ENCODE results near the gene HLA-DMA. TPM values are rescaled to one million over a fixed set of nuclear protein-coding genes. Genes with fewer than 3 reads are reported as not detected.

The HLA-DMA gene
- total RNA-seq, 2 experiments from 2014 or later: 14.4 to 16.5 TPM

- Mint-ChIP-seq H3K9me3 (no peaks in the 10 kb centered on the region), H3K27me3 (no peaks in the 10 kb centered on the region), H3K4me3 (no peak overlapping the region), H3K4me1 (ENCODE audit: low read depth) (peaks cover 24% of the 10 kb centered on the region), H3K27ac (no peak overlapping the region), H3K36me3 (ENCODE audit: low read depth) (peaks cover 7% of the 10 kb centered on the region)
- Histone ChIP-seq H3K9me3 (ENCODE audit: control insufficient read depth in 1 of 2, insufficient read depth in 1 of 2, low read length in 2 of 2) (no peaks in the 10 kb centered on the region), H3K36me3 (ENCODE audit: insufficient read depth, low read length) (no peaks in the 10 kb centered on the region), H3K27me3 (ENCODE audit: control insufficient read depth in 1 of 2, insufficient read depth in 2 of 2, low read length in 2 of 2) (no peaks in the 10 kb centered on the region), H3K4me1 (ENCODE audit: insufficient read depth, low read length) (peaks cover 19% of the 10 kb centered on the region), H3K4me3 (ENCODE audit: low read length) (no peak overlapping the region), H3K27ac (ENCODE audit: low read depth in 1 of 2, low read length in 2 of 2) (no peak overlapping the region)
- intact Hi-C loops (cut with DNase I, micrococcal nuclease): no loop called here
- ATAC-seq (ENCODE audit: poor library complexity): no peak
- POLR2A ChIA-PET: interaction anchor here (0.6 to 1.5 kb wide), 3 partner anchors 18 to 35 kb away, joined by 3 to 7 read pairs (median 6); partner anchors contain the start of gene BRD2
- no peak for DNase-seq
- TF ChIP-seq CTCF (IDR thresholded peaks at IDR 0.05): no peak
- CTCF ChIA-PET: interaction anchor here (1.4 to 4.8 kb wide), 2 partner anchors 17 to 48 kb away, joined by 6 to 65 read pairs; partner anchors contain the start of gene HLA-DMA
Observed at GRCh38 chr6:32936239-32937152, 16.4 kb downstream of the HLA-DMA start.

- peaks cover 11% of the 10 kb centered on the region for H3K4me1 ChIP-seq (ENCODE audit: insufficient read depth, low read length)
- H3K4me3 ChIP-seq (ENCODE audit: low read length): no peak overlapping the region
- Mint-ChIP-seq H3K4me3 (no peak overlapping the region), H3K4me1 (ENCODE audit: low read depth) (peaks cover 16% of the 10 kb centered on the region), H3K27me3 (no peaks in the 10 kb centered on the region), H3K36me3 (ENCODE audit: low read depth) (peaks cover 7% of the 10 kb centered on the region), H3K27ac (no peak overlapping the region), H3K9me3 (no peaks in the 10 kb centered on the region)
- ChIA-PET POLR2A (interaction anchor here (1.0 to 1.5 kb wide), 2 partner anchors 32 to 36 kb away, joined by 6 to 7 read pairs; partner anchors contain the start of gene BRD2), CTCF (interaction anchor here (0.7 to 4.8 kb wide), 2 partner anchors 18 to 67 kb away, joined by 4 to 65 read pairs; partner anchors contain the start of gene HLA-DMA)
- DNase-seq: no peak
- H3K27ac ChIP-seq (ENCODE audit: low read depth in 1 of 2, low read length in 2 of 2): no peak overlapping the region
- H3K27me3 ChIP-seq (ENCODE audit: control insufficient read depth in 1 of 2, insufficient read depth in 2 of 2, low read length in 2 of 2): no peaks in the 10 kb centered on the region
- H3K36me3 ChIP-seq (ENCODE audit: insufficient read depth, low read length): no peaks in the 10 kb centered on the region
- TF ChIP-seq CTCF (IDR thresholded peaks at IDR 0.05): no peak
- intact Hi-C loops (cut with DNase I, micrococcal nuclease): loop anchor here in 1 of 2 experiments (1.0 kb wide), 1 partner anchor 13 kb away; no protein-coding TSS in a partner anchor
- no peak for ATAC-seq (ENCODE audit: poor library complexity)
- no peaks in the 10 kb centered on the region for H3K9me3 ChIP-seq (ENCODE audit: control insufficient read depth in 1 of 2, insufficient read depth in 1 of 2, low read length in 2 of 2)
Observed at GRCh38 chr6:32935551-32936238, 17.2 kb downstream of the HLA-DMA start.

- intact Hi-C loops (cut with DNase I, micrococcal nuclease): loop anchor here (1.0 to 2.0 kb wide), 6 partner anchors 15 to 51 kb away; partner anchors contain the start of gene HLA-DMA (in 1 of the 2)
Observed at GRCh38 chr6:32933661-32934085, 19.2 kb downstream of the HLA-DMA start.

More at GRCh38 chr6:32933661-32934085, 19.2 kb downstream of the HLA-DMA start:
- peak; percentile 84 for TF ChIP-seq CTCF (IDR thresholded peaks at IDR 0.05)
- H3K27ac ChIP-seq (ENCODE audit: low read depth in 1 of 2, low read length in 2 of 2): no peak overlapping the region
- H3K9me3 Mint-ChIP-seq: no peaks in the 10 kb centered on the region
- H3K27me3 ChIP-seq (ENCODE audit: control insufficient read depth in 1 of 2, insufficient read depth in 2 of 2, low read length in 2 of 2): no peaks in the 10 kb centered on the region
- H3K4me3 Mint-ChIP-seq: no peak overlapping the region
- no peak overlapping the region for H3K27ac Mint-ChIP-seq
- no peaks in the 10 kb centered on the region for H3K36me3 ChIP-seq (ENCODE audit: insufficient read depth, low read length)
- DNase-seq (peak; percentile 61 to 88 (median 74)), ATAC-seq (ENCODE audit: poor library complexity) (peak; percentile 68)
- peaks cover 7% of the 10 kb centered on the region for H3K36me3 Mint-ChIP-seq (ENCODE audit: low read depth)
- H3K4me3 ChIP-seq (ENCODE audit: low read length): no peak overlapping the region
- no peaks in the 10 kb centered on the region for H3K9me3 ChIP-seq (ENCODE audit: control insufficient read depth in 1 of 2, insufficient read depth in 1 of 2, low read length in 2 of 2)
- H3K4me1 Mint-ChIP-seq (ENCODE audit: low read depth): peaks cover 6% of the 10 kb centered on the region
- POLR2A ChIA-PET: interaction anchor here (0.6 to 4.0 kb wide), 15 partner anchors 11 to 51 kb away, joined by 3 to 77 read pairs (median 7); partner anchors contain the start of genes BRD2 and HLA-DMA
- H3K4me1 ChIP-seq (ENCODE audit: insufficient read depth, low read length): no peaks in the 10 kb centered on the region
- CTCF ChIA-PET: interaction anchor here (0.5 to 5.4 kb wide), 30 partner anchors 9 to 314 kb away, joined by 3 to 123 read pairs (median 4); partner anchors contain the start of genes BRD2, HLA-DMA and TAP2
- H3K27me3 Mint-ChIP-seq: no peaks in the 10 kb centered on the region

Data from CD4-positive, alpha-beta T cell (primary cell).